Astrocyte (in vitro differentiated cells and primary cell): ENCODE measurements around the gene ZKSCAN7. TPM values are rescaled to one million over a fixed set of nuclear protein-coding genes. Genes with fewer than 3 reads are reported as not detected.

Experiments
- DNase-seq: peaks from one replicate; pipeline ENCODE4 v3.0.0-alpha.2; 2010; ENCODE audit warnings: low read depth
- FAIRE-seq: peaks from 2 replicates; lab custom pipeline; 2011; peaks lifted over from hg19 to GRCh38; lab: Jason Lieb, UNC
- H2AFZ ChIP-seq: 2 replicates; pipeline ENCODE4 v1.6.0; 2012; ENCODE audit warnings: low read depth, low read length, inconsistent platforms
- H3K27ac ChIP-seq: 2 replicates; pipeline ENCODE4 v1.5.1; 2011; ENCODE audit warnings: low read depth, low read length, inconsistent platforms
- H3K27me3 ChIP-seq: 2 replicates; pipeline ENCODE4 v1.6.0; 2011; ENCODE audit warnings: low read length, inconsistent platforms; ENCODE audit not compliant: insufficient read depth
- H3K36me3 ChIP-seq: 2 replicates; pipeline ENCODE4 v1.5.1; 2011; ENCODE audit warnings: low read length, inconsistent platforms; ENCODE audit not compliant: insufficient read depth
- H3K4me1 ChIP-seq: 2 replicates; pipeline ENCODE4 v1.5.1; 2011; ENCODE audit warnings: low read length, inconsistent platforms; ENCODE audit not compliant: insufficient read depth
- H3K4me2 ChIP-seq: 2 replicates; pipeline ENCODE4 v1.6.0; 2012; ENCODE audit warnings: low read length, inconsistent platforms
- H3K4me3 ChIP-seq: 2 replicates; pipeline ENCODE4 v1.5.1; 2011; ENCODE audit warnings: low read depth, mild to moderate bottlenecking, low read length, inconsistent platforms; ENCODE audit not compliant: insufficient read depth
- H3K79me2 ChIP-seq: 2 replicates; pipeline ENCODE4 v1.6.0; 2012; ENCODE audit warnings: mild to moderate bottlenecking, low read length, inconsistent platforms; ENCODE audit not compliant: insufficient read depth
- H3K9ac ChIP-seq: 2 replicates; pipeline ENCODE4 v1.6.0; 2012; ENCODE audit warnings: mild to moderate bottlenecking, low read length, inconsistent platforms
- H3K9me3 ChIP-seq: 2 replicates; pipeline ENCODE4 v1.5.1; 2012; ENCODE audit warnings: low read depth, mild to moderate bottlenecking, low read length, inconsistent platforms; ENCODE audit not compliant: insufficient read depth
- H4K20me1 ChIP-seq: 2 replicates; pipeline ENCODE4 v1.6.0; 2012; ENCODE audit warnings: low read length, inconsistent platforms; ENCODE audit not compliant: insufficient read depth
- H3K27ac Mint-ChIP-seq: one replicate; pipeline ENCODE4 v1.8.0; 2021; ENCODE audit warnings: mild to moderate bottlenecking, mixed read lengths; ENCODE audit not compliant: unreplicated experiment
- H3K27me3 Mint-ChIP-seq: one replicate; pipeline ENCODE4 v1.8.0; 2021; ENCODE audit warnings: low read depth, mixed read lengths; ENCODE audit not compliant: unreplicated experiment
- H3K36me3 Mint-ChIP-seq: one replicate; pipeline ENCODE4 v1.8.0; 2021; ENCODE audit warnings: low read depth, mixed read lengths; ENCODE audit not compliant: unreplicated experiment
- H3K4me1 Mint-ChIP-seq: one replicate; pipeline ENCODE4 v1.8.0; 2021; ENCODE audit warnings: low read depth, mixed read lengths; ENCODE audit not compliant: unreplicated experiment
- H3K4me3 Mint-ChIP-seq: one replicate; pipeline ENCODE4 v1.8.0; 2021; ENCODE audit warnings: mild to moderate bottlenecking, moderate library complexity, mixed read lengths; ENCODE audit not compliant: unreplicated experiment
- H3K9me3 Mint-ChIP-seq: one replicate; pipeline ENCODE4 v1.8.0; 2021; ENCODE audit warnings: mild to moderate bottlenecking, mixed read lengths; ENCODE audit not compliant: unreplicated experiment
- CTCF ChIP-seq: IDR thresholded peaks from 2 replicates; pipeline ENCODE4 v1.5.1; 2011; ENCODE audit warnings: low read depth, mild to moderate bottlenecking, inconsistent platforms, low read length, moderate library complexity; ENCODE audit not compliant: insufficient read depth
- EZH2 ChIP-seq: IDR thresholded peaks from 2 replicates; pipeline ENCODE4 v1.6.1; 2012; ENCODE audit warnings: mild to moderate bottlenecking, low read length, inconsistent platforms; ENCODE audit not compliant: insufficient read depth
- total RNA-seq: library from RNA; stranded (reverse); gene quantifications from 2 replicates; pipeline ENCODE4 v1.2.1, GENCODE V29; 2021

ZKSCAN7 gene
- total RNA-seq, 1 donor from 2014 or later: 4.8 TPM

DNA sequence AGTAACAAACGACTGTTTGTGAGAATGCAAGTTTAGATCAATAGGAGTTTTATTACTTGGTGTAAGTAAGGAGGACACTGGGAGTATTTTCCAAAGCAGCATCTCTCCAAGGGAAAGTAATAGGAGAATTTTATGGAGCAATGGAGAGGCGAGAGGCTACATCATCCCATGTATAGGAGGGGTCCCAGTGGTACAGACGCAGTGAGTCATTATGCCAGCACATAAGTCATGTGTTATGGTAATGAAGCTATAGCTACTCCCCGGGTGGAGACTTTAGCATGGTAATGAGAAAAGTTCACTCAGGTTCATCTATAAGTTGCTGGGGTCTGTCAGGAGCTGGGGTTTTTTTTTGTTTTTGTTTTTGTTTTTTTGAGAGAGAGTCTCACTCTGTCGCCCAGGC, 48.0 kb upstream of the ZKSCAN7 start:
- Histone ChIP-seq H4K20me1 (peaks cover 3% of the 10 kb centered on the region), H3K27ac (no peak overlapping the region), H3K9ac (no peak overlapping the region), H3K36me3 (no peaks in the 10 kb centered on the region), H3K4me2 (no peak overlapping the region), H3K4me3 (no peak overlapping the region), H2AFZ (no peak overlapping the region), H3K4me1 (peaks cover 11% of the 10 kb centered on the region), H3K27me3 (no peaks in the 10 kb centered on the region), H3K9me3 (peaks cover 4% of the 10 kb centered on the region), H3K79me2 (peaks cover 64% of the 10 kb centered on the region)
- Mint-ChIP-seq H3K4me1 (peaks cover 13% of the 10 kb centered on the region), H3K27me3 (no peaks in the 10 kb centered on the region), H3K27ac (peak overlapping the region; percentile 12), H3K4me3 (no peak overlapping the region), H3K36me3 (peaks cover 9% of the 10 kb centered on the region), H3K9me3 (no peaks in the 10 kb centered on the region)
- no peak for TF ChIP-seq EZH2
- TF ChIP-seq CTCF: no peak
- DNase-seq (no peak), FAIRE-seq (no peak)

GRCh38 chr3:44509393-44509921, 45.5 kb upstream of the ZKSCAN7 start:
- Histone ChIP-seq H4K20me1 (no peaks in the 10 kb centered on the region), H2AFZ (no peak overlapping the region), H3K9me3 (no peaks in the 10 kb centered on the region), H3K27me3 (no peaks in the 10 kb centered on the region), H3K4me2 (peak overlapping the region; percentile 86), H3K27ac (no peak overlapping the region), H3K79me2 (peaks cover 50% of the 10 kb centered on the region), H3K4me3 (peak overlapping the region; percentile 92), H3K9ac (peak overlapping the region; percentile 86), H3K36me3 (no peaks in the 10 kb centered on the region), H3K4me1 (peaks cover 11% of the 10 kb centered on the region)
- Mint-ChIP-seq H3K27ac (no peak overlapping the region), H3K4me3 (peak overlapping the region; percentile 95), H3K36me3 (peaks cover 2% of the 10 kb centered on the region), H3K9me3 (no peaks in the 10 kb centered on the region), H3K4me1 (peaks cover 5% of the 10 kb centered on the region), H3K27me3 (no peaks in the 10 kb centered on the region)
- TF ChIP-seq EZH2 (no peak), CTCF (no peak)
- no peak for FAIRE-seq
- DNase-seq: no peak

DNA sequence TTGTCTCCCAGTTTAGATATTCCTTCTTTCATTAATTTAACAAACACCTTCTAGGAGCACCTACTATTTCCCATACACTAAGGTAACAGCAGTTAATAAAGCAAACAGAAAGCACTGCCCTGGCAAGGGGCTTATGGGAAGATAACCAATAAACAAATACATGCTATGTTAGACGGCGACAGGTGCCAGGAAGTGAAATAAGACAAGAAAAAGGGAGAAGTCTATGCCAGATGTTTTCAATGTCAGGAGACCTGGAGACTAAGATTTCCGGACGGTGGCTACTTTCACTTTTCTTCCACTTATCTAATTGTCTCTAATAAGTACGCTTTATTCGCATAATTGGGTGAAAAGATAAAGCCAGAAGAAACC, 45.0 kb upstream of the ZKSCAN7 start:
- H3K36me3 ChIP-seq: no peaks in the 10 kb centered on the region
- H3K4me1 Mint-ChIP-seq: peaks cover 5% of the 10 kb centered on the region
- H3K4me1 ChIP-seq: peaks cover 11% of the 10 kb centered on the region
- H3K27ac ChIP-seq: peak overlapping the region; percentile 48
- H3K27ac Mint-ChIP-seq: no peak overlapping the region
- peak overlapping the region; percentile 86 for H3K9ac ChIP-seq
- H2AFZ ChIP-seq: peak overlapping the region; percentile 87
- no peaks in the 10 kb centered on the region for H3K9me3 Mint-ChIP-seq
- no peaks in the 10 kb centered on the region for H3K9me3 ChIP-seq
- no peaks in the 10 kb centered on the region for H3K27me3 ChIP-seq
- TF ChIP-seq EZH2 (no peak), CTCF (no peak)
- no peaks in the 10 kb centered on the region for H4K20me1 ChIP-seq
- H3K36me3 Mint-ChIP-seq: peaks cover 2% of the 10 kb centered on the region
- peak overlapping the region; percentile 92 for H3K4me3 ChIP-seq
- peaks cover 48% of the 10 kb centered on the region for H3K79me2 ChIP-seq
- H3K4me2 ChIP-seq: peak overlapping the region; percentile 86
- no peaks in the 10 kb centered on the region for H3K27me3 Mint-ChIP-seq
- DNase-seq (peak; percentile 17), FAIRE-seq (no peak)
- H3K4me3 Mint-ChIP-seq: peak overlapping the region; percentile 95
